SHP77 treated with DMSO at 0.1 percent for 48 hours (cell line): ENCODE measurements around the gene LOXHD1.

Source experiments
- DNase-seq: peaks from one replicate; lab custom pipeline; 2025; lab: John Stamatoyannopoulos, UW

The LOXHD1 gene

GRCh38 chr18:46542545-46542944 is 114.5 kb downstream of the LOXHD1 start:
- no peak for DNase-seq

- DNase-seq, result no peak
Observed at GRCh38 chr18:46541626-46542189, 115.3 kb downstream of the LOXHD1 start.

DNA sequence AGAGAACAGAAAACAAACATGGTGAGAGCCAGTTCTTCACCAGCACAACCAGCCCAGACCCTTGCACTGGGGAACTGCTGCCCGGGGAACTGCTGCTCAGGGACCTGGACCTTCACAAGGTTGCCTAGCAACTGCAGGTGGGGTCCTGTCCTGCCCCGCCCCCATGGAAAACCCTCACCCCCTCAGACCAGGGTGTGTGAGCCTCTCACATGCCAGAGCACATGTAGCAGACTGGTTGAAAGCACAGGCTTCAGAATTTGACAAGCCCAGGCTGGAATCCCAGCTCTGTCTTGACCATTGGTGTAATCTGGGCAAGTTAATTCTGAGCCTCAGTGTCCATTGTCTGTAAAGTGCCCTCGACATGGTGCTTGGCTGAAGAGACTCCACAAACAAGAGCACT is 118.6 kb downstream of the LOXHD1 start:
- DNase-seq, result no peak

DNA sequence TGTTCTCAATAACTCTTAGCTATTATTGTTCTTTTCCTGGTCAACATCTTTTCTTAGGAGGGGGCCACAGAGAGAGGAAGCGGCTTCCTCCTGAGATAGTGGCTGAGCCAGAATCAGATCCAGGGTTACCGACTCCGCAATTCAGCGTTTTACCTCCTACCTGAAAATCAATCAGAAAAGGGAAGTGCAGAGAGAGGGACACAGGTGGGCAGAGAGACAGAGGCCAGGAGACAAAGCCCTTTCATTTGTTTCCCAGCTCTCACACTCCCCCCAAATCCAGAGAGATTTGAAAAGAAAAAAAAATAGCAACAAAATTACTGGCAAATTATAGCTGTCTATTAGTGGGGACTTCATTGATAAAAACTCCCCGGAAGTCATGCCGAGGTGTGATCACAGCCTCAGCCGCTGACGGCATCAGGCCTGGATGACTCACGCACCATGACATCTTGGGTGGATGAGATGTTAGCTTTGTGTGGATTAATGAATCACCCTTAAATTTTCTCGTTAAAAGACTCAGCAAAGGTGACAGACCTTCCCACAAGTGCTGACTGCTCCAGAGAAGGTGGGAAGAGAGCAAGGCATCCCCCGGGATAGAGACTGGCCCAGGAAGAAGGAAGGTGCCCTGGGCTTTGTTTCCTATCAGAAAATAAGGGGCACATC is 120.7 kb downstream of the LOXHD1 start:
- DNase-seq, result no peak

DNA sequence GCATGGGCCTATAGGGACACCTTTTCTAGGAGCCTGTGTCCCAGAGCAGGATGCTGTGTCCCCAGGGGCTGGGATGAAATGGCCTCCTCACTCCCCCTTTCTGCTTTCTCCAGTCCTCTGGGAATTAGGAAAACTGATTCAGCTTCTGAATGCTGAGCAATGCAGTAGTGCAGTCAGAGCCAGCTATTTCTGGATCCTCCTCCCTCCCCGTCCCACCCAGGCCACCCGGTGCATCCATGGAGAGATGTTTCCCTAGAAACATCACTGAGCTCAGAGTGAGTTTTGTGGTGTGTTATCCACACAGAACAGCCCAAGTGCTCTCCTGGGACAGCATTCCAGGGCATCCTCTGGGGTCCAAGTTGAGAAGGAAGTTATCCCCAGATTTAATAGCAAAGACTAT is 125.5 kb downstream of the LOXHD1 start:
- no peak for DNase-seq

GRCh38 chr18:46528037-46528436 is 129.0 kb downstream of the LOXHD1 start:
- no peak for DNase-seq

DNA sequence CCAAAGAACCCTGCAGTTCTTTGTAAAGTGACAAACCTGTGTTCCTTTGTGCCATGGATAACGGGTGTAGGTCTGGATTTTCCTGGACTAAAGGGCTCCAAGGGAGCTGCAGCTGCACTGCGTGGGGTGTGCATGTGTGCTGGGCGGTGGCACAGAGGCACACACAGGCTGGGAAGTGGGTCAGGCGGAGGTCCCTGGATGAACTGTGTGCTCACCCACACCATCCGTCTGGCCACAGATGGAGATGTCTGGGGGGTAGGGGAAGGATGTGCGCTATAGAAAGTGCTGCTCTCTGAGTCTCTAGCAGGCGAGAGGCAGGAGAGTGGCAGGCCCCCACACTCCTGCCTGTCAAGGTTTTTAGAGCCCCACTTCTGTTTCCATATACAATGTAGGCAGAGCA is 137.2 kb downstream of the LOXHD1 start:
- no peak for DNase-seq

GRCh38 chr18:46518438-46518837 is 138.6 kb downstream of the LOXHD1 start:
- no peak for DNase-seq

DNA sequence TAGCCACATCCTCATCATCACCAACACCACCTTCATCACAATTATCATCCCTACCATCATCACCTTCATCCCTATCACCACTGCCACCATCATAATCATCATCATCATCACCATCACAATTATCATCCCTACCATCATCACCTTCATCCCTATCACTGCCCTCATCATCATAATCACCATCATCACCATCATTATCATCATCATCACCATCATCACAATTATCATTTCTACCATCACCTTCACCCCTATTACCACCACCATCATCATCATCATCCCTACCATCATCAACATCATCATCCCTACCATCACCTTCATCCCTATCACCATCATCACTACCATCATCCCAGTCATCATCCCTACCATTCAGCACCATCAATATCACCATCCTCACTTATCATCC is 140.5 kb downstream of the LOXHD1 start:
- DNase-seq, result no peak

DNA sequence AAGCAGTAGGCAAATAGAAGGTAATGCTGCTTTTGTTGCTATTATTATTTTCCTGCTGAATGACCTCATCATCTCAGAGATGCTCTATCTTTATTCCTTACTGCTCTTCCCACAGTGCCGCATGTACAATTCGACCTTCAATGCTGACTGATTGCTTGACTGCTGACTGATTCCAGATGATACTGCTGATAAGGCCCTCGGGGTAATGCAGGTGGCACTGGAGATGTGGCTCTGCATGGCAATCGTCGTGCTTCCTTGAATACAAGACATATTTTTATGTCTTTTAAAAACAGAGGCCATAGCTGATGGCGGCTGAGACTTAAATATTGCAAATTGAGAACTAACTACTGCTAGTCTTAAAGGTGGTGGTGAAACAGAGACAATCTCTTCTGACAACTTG is 146.6 kb downstream of the LOXHD1 start:
- DNase-seq, result no peak

DNA sequence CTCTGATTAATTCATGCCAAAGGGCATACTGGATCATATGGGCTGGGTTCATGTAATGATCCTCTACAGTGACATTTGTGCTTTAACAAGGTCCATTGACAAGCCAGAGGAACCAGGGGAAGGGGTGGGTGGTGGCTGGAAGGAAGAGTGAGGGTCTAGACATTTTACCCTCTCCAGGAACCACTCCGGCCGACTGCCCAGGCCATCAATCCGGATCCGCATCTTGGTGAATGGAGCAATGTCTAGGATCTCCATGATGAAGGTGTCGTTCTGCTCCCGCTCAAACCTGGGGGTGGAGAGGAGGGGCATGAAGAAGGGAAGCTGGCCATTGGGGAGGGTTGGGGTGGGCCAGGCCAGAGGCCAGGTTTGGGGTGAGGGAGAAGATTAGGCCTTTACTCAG is 147.5 kb downstream of the LOXHD1 start:
- no peak for DNase-seq

DNA sequence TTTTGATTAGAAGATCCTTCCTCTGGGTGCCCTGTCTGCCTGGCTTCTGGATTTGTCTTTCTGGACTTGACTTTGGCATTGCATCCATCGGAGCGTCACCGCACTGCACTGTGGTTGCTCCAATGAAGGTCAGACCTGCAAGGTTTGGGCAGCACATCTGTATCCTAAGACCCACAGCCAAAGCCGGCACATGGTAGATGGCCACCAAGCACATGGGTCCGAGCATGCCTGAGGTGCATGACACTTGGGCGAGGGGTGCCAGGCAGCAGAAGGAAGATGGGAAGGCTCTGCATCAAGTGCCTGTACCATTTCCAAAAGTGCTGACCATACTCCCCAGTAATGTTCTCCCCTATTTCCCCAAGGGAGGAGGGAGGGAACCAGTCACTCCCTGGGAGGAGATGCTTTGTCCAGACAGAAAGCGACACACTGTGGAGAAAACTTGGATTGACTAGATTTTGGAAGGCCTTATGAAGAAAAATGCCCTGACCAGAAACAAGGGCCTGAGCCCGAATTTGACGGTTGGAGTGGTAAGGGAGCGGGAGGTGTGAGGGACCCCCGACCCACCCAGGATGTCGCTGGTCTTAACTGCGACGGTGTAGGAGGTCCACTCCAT is 149.9 kb downstream of the LOXHD1 start:
- DNase-seq, result no peak

GRCh38 chr18:46502444-46502843 is 154.6 kb downstream of the LOXHD1 start:
- DNase-seq, result no peak

GRCh38 chr18:46497129-46497528 is 159.9 kb downstream of the LOXHD1 start:
- no peak for DNase-seq

GRCh38 chr18:46488471-46489213 is 168.4 kb downstream of the LOXHD1 start:
- DNase-seq, result no peak

- DNase-seq, result no peak
Observed at GRCh38 chr18:46485675-46486194, 171.3 kb downstream of the LOXHD1 start.

DNA sequence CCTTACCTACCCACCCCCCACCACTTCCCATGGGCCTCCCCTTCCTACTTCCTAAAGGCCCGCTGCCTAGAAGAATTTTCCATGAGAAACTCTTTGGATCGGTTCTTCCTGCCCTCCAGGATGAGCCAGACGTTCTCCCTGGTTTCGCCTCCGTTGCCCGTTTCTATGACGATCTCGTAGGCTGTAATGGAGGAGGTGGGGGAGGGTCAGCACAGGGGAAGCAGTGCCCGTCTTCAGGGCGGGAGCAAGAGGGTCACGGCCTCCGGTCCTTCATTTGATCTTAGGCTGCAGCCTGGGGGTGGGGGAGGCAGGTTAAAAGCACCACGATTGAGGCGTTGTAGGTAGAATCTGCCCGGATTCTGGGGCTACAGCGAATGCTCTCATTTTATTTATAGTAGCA is 172.0 kb downstream of the LOXHD1 start:
- no peak for DNase-seq

GRCh38 chr18:46482831-46483230 is 174.2 kb downstream of the LOXHD1 start:
- DNase-seq, result no peak

GRCh38 chr18:46481847-46482245 is 175.2 kb downstream of the LOXHD1 start:
- no peak for DNase-seq

DNA sequence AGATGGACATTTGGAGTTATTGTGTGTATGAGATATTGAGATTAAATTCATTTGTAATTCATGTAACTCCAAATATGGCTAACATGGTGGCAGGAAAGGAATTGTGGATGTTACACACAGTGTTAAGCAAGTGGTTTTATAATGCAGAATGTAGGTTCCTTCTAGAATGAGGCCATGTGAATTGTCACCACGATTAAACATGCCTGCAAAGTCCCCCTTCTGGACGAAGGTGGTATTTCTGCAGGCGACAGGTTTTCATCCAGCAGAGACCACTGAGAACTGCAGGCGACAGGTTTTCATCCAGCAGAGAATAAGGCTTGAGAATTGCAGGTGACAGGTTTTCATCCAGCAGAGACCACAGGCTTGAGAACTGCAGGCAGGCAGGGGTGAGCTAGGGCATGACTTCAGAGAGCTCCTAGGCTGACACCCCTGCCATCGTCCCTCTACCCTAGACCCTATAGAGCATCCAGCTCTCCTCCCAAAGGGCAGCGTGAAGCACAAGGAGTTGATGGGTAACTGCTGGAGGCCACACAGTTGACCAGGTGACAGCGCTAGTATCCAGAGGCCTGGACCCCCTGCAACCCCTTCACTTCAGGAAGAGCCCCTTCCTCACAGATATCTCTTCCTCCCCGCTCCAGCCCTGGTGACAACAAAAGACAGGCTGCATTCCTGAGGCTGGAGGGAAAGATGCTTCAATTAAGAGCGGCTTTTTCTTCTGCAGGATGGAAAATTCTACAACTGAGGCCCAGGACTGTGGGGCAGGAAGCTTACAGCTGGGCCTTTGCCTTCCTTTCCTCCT is 175.8 kb downstream of the LOXHD1 start:
- no peak for DNase-seq

DNA sequence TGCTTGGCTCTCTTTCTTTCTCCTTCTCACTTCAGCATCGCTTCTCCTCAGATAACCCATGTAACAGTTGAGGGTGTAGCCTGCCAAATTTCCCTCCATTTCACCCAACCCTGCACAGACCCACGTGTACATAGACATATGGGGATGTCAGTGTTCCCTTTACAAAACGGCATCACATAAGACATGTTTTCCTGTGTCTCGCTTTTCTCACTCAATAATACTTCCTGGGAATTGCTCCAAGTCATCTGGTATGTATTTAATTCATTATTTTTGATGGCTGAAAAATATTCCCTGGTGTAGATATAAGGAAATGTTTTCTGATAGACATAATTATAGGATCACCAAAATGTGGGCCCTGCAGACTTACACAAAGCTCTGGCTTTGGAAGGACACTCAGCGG is 176.8 kb downstream of the LOXHD1 start:
- DNase-seq, result no peak

DNA sequence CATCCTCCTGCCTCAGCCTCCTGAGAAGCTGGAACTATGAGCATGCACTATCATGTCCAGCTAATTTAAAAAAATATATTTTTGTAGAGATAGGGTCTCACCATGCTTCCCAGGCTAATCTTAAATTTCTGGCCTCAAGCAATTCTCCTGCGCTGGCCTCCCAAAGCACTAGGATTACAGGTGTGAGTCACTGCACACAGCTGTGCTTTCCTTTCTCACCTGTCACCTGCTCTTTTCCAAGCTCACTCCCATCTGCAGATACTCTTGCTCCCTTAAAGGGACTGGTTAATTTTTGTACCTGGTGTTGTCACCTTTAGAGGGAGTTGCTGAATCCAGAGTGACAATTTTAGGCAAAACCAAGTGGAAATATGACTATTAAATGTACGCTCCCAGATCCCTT is 178.2 kb downstream of the LOXHD1 start:
- DNase-seq, result no peak
